ENCODE data around the gene TTC7B. TPM values are rescaled to one million over a fixed set of nuclear protein-coding genes. Genes with fewer than 3 reads are reported as not detected.

The TTC7B gene
- total RNA-seq, 4 donors from 2014 or later, result 3.3 to 18.1 (median 10.0) TPM

DNA sequence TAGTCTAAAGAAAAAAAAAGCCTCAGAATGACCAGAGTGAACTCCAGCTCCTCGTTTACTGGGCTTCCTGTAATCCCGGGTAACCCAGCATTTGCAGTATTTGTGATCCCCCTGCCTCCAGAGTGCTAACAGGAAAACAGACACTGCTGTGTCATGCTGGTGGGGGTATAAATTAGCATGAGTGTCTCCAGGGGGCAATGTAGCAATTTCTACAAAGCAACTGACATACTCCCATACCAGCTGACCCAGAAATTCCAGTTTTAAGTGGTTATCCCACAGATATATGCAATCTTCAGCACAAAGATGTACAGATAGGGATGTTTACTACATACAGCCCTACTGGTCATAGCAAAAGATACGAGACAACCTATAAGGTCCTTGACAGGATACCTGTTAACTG, 18.8 kb downstream of the TTC7B start:
- DNase-seq, result no peak
- intact Hi-C loops (cut with DNase I), result no loop called here
- TF ChIP-seq, protein P1, sequence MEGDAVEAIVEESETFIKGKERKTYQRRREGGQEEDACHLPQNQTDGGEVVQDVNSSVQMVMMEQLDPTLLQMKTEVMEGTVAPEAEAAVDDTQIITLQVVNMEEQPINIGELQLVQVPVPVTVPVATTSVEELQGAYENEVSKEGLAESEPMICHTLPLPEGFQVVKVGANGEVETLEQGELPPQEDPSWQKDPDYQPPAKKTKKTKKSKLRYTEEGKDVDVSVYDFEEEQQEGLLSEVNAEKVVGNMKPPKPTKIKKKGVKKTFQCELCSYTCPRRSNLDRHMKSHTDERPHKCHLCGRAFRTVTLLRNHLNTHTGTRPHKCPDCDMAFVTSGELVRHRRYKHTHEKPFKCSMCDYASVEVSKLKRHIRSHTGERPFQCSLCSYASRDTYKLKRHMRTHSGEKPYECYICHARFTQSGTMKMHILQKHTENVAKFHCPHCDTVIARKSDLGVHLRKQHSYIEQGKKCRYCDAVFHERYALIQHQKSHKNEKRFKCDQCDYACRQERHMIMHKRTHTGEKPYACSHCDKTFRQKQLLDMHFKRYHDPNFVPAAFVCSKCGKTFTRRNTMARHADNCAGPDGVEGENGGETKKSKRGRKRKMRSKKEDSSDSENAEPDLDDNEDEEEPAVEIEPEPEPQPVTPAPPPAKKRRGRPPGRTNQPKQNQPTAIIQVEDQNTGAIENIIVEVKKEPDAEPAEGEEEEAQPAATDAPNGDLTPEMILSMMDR (IDR thresholded peaks at IDR 0.05), result no peak
- TF ChIP-seq POLR2A (IDR thresholded peaks at IDR 0.05), result no peak
- peaks cover 5 to 29% (median 13%) of the 10 kb centered on the region in 3 donors for H3K4me1 ChIP-seq
- no peaks in the 10 kb centered on the region for H3K9me3 ChIP-seq
- no peaks in the 10 kb centered on the region for H3K27me3 ChIP-seq
- WGBS, 2 donors, result 62 to 66% methylated on average over 2 to 3 of the region's 3 CpGs
- peak overlapping the region in 2 of 4 donors; percentile 38 to 59 for H3K27ac ChIP-seq
- no peak overlapping the region for H3K4me3 ChIP-seq
- H3K36me3 ChIP-seq, result no peaks in the 10 kb centered on the region

DNA sequence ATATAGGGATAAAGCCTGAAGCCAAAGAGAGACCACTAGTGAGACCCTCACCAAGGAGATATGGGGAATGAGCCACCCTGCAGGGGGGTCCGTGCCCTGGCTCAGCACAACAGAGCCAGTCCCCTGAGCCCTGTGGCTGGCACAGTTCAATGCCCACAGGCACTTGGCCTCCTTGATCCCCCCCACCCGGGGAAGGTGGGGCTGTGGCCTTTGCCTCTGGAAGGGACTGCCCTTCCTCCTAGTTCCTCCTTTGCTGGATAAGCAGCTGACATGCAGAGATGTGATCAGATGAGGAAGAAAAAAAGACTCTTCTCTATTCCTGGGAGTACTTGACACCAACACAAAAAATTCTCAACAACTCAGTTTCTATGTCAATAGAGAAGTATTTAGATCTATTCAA, 19.9 kb downstream of the TTC7B start:
- Histone ChIP-seq H3K27ac (peak overlapping the region in 2 of 4 donors; percentile 3 to 9), H3K9me3 (no peaks in the 10 kb centered on the region), H3K36me3 (no peaks in the 10 kb centered on the region), H3K27me3 (no peaks in the 10 kb centered on the region), H3K4me3 (no peak overlapping the region), H3K4me1 (peaks cover 5 to 29% (median 13%) of the 10 kb centered on the region in 3 donors)
- TF ChIP-seq POLR2A (IDR thresholded peaks at IDR 0.05), result no peak
- TF ChIP-seq, protein P1 (IDR thresholded peaks at IDR 0.05), result no peak
- 30% methylated on average over 2 of the region's 2 CpGs; no CpG with 5 or more reads in 1 of the 2 donors for WGBS, 2 donors
- no peak for DNase-seq
- intact Hi-C loops (cut with DNase I), result no loop called here

DNA sequence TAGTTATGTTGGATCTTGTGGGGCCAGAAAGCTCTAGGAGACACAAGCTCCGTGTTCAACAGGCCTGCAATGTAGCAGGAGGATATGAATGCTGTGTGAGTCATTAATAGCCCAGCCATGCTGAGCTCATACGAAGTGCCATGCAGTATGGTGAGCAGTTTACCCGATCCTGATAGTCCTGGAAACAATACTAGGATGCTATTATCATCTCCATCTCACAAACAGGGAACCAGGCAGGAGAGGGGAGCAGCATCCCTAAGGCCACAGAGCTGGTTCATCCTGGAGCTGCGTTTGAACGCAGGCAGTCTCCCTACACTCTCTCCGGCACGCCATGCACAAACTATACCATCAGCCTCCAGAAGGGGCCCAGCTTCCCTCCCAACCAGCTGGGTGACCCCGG, 20.5 kb downstream of the TTC7B start:
- peak overlapping the region in 2 of 4 donors; percentile 3 to 9 for H3K27ac ChIP-seq
- WGBS, 2 donors, result 16 to 24% methylated on average over 3 to 4 of the region's 8 CpGs

DNA sequence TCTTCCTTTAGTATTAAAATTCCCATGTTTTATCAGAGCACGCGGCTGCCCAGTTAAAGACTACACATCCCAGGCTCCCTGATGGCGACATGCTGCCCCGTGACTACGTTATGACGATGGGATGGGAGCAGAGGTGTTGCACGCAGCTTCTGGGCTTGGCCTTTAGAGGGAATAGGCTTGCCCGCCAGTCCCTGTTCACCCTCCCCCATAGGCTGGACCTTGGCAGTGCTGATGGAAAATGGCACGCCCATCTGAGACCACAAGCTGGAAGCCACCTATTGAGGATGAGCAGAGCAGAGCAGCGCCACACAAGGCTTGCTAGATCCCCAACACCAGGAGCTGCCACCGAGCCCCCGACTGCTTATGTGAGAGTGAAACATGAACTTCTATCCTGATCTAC, 24.7 kb downstream of the TTC7B start:
- intact Hi-C loops (cut with DNase I), result no loop called here
- WGBS, 2 donors, result 89 to 98% methylated on average over 6 to 8 of the region's 12 CpGs
- no peaks in the 10 kb centered on the region for H3K36me3 ChIP-seq
- H3K4me1 ChIP-seq, result peaks cover 0 to 13% (median 7%) of the 10 kb centered on the region in 3 donors
- no peak overlapping the region for H3K27ac ChIP-seq
- TF ChIP-seq, protein P1 (IDR thresholded peaks at IDR 0.05), result no peak
- no peak for TF ChIP-seq POLR2A (IDR thresholded peaks at IDR 0.05)
- H3K9me3 ChIP-seq, result no peaks in the 10 kb centered on the region
- no peaks in the 10 kb centered on the region for H3K27me3 ChIP-seq
- no peak overlapping the region for H3K4me3 ChIP-seq
- DNase-seq, result no peak

More for the DNA sequence above, 20.5 kb downstream of the TTC7B start:
- TF ChIP-seq POLR2A (IDR thresholded peaks at IDR 0.05), result no peak
- TF ChIP-seq, protein P1 (IDR thresholded peaks at IDR 0.05), result no peak
- Histone ChIP-seq H3K36me3 (no peaks in the 10 kb centered on the region), H3K4me1 (peaks cover 5 to 29% (median 13%) of the 10 kb centered on the region in 3 donors), H3K4me3 (no peak overlapping the region), H3K9me3 (no peaks in the 10 kb centered on the region), H3K27me3 (no peaks in the 10 kb centered on the region)
- no peak for DNase-seq
- intact Hi-C loops (cut with DNase I), result no loop called here

DNA sequence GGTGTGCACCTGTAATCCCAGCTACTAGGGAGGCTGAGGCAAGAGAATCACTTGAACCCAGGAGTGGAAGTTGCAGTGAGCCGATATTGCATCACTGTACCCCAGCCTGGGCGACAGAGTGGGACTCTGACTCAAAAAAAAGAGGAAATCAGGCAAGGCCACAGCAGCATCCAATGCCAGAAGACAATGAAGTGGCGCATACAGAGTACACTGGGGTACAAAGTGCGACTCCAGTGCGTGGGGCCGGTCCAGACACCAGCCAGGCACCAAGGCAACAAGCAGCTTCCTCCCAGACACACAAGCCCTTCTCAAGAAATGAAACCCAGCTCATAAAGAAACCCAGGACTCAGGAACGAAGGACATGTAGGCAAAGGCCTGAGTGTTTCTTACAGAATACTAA, 28.2 kb downstream of the TTC7B start:
- no peak for DNase-seq
- 78 to 88% methylated on average over 5 to 7 of the region's 7 CpGs for WGBS, 2 donors
- H3K9me3 ChIP-seq, result no peaks in the 10 kb centered on the region

More for the DNA sequence above, 28.2 kb downstream of the TTC7B start:
- TF ChIP-seq POLR2A (IDR thresholded peaks at IDR 0.05), result no peak
- TF ChIP-seq, protein P1 (IDR thresholded peaks at IDR 0.05), result no peak
- intact Hi-C loops (cut with DNase I), result no loop called here
- Histone ChIP-seq H3K27me3 (no peaks in the 10 kb centered on the region), H3K36me3 (peaks cover 0 to 26% (median 0%) of the 10 kb centered on the region in 3 donors), H3K4me3 (no peak overlapping the region), H3K4me1 (no peaks in the 10 kb centered on the region), H3K27ac (no peak overlapping the region)

Data from esophagus squamous epithelium (tissue), 5 donors.